Right ventricle myocardium inferior (tissue), 1 donor: Measurements from ENCODE around the gene PAM. TPM values are rescaled to one million over a fixed set of nuclear protein-coding genes. Genes with fewer than 3 reads are reported as not detected.
A peak's percentile ranks its signal among the peaks of the same experiment; 100 is the strongest.

Experiments
- ATAC-seq: fragments of 200-7000 bp; cut with Tn5 transposase; one replicate; pipeline ENCODE4 v1.9.1; 2020; ENCODE audit warnings: mild to moderate bottlenecking, moderate library complexity
- DNase-seq: peaks from one replicate; pipeline ENCODE4 v3.0.0; 2021; ENCODE audit errors: missing footprints
- intact Hi-C: fragments of 100-400 bp; cut with DNase I; formaldehyde crosslinking; loops from one replicate; pipeline ENCODE4 v1.11.0; 2022
- total RNA-seq: library from RNA; stranded (reverse); fragmentation: NEBNext Ultra II Directional; extraction: Animal tissue kit (Norgen Biotek cat#: 25700); gene quantifications from one replicate; pipeline ENCODE4 v1.2.1, GENCODE V29; 2021
- donor health status: DM: no; HTN: yes; CAD: no; lungs with severe emphysema.

Gene PAM
- total RNA-seq, 1 donor from 2014 or later, result 959 TPM

DNA sequence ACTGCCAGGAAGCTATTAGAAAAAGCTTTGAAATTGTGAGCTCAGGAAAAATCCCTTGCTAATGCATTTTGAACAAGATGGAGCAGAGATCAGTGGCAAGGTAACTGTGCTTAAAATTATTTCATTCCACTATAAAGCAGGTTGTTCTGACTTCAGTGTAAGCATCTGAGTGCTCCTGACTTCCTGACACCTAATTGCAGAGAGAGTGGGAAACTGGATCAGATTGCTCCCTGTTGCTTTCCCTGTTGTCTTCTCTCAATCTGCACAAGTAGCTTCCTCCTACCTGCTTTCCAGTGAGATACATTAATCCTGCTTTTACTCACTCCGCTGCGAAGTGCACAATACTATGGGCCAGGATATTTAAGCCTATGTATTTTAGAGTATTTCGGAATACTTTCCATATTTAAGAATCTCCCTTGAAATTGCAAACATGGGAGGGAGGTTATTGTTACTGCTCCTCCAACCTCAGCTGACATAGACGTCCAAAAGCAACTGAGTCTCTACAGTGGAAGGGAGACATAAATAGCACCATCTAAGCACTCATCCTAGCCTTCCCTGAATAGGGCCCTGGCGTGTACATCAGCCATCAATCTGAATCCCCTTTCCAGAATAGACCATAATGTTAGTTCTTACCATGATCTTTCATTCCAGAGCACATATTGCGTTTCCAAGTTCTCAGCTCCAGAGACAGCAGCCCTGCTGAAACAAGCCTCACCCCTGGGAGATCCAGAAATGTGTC lies 178.8 kb downstream of the PAM start:
- DNase-seq, result no peak
- no peak for ATAC-seq

DNA sequence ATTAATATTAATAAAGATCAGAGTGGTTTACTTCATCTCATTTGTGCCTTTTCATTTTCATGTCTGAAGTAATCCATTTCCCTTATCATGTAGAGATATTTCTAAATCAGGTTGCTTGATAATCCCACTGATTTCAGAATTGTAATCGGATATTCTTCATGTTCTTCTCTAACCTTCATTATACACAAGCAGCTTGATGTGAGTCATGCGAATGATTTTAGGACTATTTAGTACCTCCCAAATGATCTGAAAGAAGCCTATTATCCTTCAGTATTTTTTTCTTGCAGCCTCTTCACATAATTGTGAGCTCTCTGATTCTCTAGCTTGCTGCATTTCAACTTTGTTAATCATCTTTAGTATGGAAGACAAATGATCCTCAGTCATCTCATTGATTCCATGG lies 182.8 kb downstream of the PAM start:
- no peak for ATAC-seq
- intact Hi-C loops, result no loop called here
- no peak for DNase-seq

More for the DNA sequence above, 178.8 kb downstream of the PAM start:
- intact Hi-C loops, result no loop called here

DNA sequence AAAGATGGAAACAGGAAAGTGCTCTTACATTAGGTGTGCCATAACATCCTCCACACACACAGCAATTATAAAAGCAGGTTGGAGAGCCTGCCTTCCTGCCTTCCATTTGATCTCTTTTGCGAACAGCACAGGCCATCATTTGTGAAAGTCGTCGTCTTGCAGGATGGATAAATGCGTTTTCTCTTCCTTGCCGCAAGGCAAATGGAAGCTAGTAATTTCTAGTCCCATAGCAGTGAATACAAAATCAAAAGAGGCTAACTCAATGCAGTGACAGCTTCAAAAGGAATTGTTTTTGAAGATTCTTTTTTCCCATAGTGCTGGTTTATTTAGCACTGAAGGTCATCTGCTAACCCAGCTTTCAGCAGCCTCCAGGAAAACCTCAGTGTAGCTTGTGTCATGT lies 186.0 kb downstream of the PAM start:
- ATAC-seq (no peak), DNase-seq (no peak)
- intact Hi-C loops, result no loop called here

DNA sequence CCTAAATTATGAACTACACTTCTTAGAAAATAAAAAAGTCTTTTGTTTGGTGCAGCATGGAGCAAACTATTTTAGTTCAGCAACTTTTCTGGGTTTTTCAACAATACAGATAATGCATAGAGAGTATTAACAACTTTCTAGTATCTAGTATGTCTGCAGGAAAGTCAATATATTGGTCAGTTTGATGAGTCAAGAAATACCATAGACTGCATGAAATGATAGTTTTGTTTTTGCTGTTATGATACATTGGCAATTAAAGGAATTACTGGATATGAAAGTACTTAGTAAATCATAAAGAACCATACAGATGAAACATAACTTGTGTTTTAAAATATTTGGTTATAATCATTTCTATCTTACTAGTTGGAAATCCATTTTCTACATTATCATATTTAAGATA lies 191.3 kb downstream of the PAM start:
- intact Hi-C loops, result no loop called here
- ATAC-seq (no peak), DNase-seq (no peak)

GRCh38 chr5:102946971-102947370 lies 191.9 kb downstream of the PAM start:
- DNase-seq, result no peak
- intact Hi-C loops, result no loop called here
- ATAC-seq, result peak; percentile 85

DNA sequence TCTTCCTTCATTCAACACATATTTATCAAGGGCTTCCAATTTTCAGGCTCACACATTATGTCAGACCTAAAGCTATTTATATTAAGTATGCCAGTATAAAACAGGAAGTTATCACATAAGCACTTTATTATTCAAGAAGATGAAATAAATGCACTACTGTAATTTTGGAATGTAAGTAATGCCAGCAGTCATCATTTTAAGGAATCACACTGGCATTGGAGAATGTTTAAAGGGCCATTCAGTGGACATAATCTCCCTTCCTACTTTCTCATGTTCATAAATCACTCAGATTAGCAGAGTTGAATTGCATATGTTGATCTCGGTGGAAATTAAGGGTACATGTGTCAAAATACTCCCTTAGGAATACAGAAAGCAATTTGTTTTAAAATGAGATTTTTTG lies 200.4 kb downstream of the PAM start:
- no peak for DNase-seq
- intact Hi-C loops, result loop anchor here (10.0 kb wide), 1 partner anchor 261 kb away; no protein-coding TSS in a partner anchor
- ATAC-seq, result no peak

- DNase-seq (no peak), ATAC-seq (no peak)
- intact Hi-C loops, result loop anchor here (10.0 kb wide), 1 partner anchor 262 kb away; no protein-coding TSS in a partner anchor
Measured at GRCh38 chr5:102956599-102956998, 201.5 kb downstream of the PAM start.

DNA sequence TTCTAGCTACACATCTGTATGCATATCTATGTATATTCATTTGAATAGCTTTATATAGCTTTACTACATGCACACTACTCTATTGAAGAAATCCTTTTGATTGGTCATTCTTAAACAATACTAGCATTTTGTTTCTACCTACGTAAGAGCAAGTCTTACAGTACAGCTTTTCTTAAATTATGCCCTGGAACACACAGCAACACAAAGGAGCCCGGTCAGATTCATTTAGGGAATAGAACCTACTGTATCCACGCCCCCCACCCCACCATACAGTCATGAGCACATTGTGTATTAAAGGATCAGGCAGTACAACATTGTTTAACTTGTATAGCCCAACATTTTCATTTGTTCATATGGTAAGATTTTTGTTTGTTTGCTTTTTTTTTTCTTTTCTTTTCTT lies 202.0 kb downstream of the PAM start:
- no peak for ATAC-seq
- no peak for DNase-seq
- intact Hi-C loops, result loop anchor here (10.0 kb wide), 1 partner anchor 262 kb away; no protein-coding TSS in a partner anchor

DNA sequence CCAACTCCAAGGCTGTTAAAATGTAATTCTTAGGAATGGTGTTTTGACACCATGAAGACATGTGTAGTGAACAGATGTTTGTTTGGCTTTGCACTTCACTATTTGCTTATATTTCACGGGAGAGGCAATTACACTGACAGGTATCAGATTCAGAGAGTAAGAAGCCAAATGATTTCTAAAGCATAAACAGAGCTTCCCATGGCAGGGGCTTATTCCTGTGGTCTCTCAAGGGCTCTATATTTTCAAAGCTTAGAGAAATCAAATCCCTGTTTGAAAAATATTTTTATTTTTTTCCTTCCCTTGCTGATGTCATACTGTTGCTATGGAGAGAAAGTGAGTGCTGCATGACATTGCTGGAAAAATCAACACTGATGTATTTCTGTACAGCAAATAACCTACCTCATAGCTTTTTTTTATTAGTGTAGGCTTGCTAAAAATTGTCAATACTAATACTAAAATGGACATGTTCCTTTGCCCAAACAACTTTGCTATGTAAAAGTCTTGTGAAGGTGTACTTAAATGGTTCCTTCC lies 203.4 kb downstream of the PAM start:
- no peak for ATAC-seq
- intact Hi-C loops, result loop anchor here (10.0 kb wide), 1 partner anchor 264 kb away; no protein-coding TSS in a partner anchor
- no peak for DNase-seq

DNA sequence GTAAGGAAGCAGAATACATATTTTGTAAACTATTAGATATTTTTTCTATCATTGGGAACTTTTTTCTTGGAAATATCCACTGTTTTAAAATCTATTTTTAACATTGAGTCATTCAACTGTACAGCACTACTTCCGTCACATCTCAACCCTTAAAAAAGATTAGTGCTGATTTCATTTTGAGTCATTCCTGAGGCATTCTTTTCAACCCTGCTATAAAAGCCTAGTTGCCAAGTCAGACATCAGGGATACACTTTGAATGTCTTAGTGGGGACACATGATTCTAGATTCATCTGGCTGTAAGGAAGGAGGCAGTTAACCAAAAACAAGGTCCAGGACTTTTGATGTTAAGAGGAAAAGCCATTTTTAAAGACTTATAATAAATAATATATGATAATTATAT lies 203.9 kb downstream of the PAM start:
- no peak for ATAC-seq
- intact Hi-C loops, result loop anchor here (10.0 kb wide), 1 partner anchor 264 kb away; no protein-coding TSS in a partner anchor
- DNase-seq, result no peak

- DNase-seq (no peak), ATAC-seq (no peak)
- intact Hi-C loops, result no loop called here
Measured at GRCh38 chr5:102961671-102962070, 206.6 kb downstream of the PAM start.

GRCh38 chr5:102965653-102966052 lies 210.5 kb downstream of the PAM start:
- intact Hi-C loops, result no loop called here
- DNase-seq (no peak), ATAC-seq (no peak)

GRCh38 chr5:102969641-102970040 lies 214.5 kb downstream of the PAM start:
- no peak for DNase-seq
- intact Hi-C loops, result loop anchor here (2.0 to 5.0 kb wide), 2 partner anchors 187 to 289 kb away; no protein-coding TSS in a partner anchor
- ATAC-seq, result no peak

DNA sequence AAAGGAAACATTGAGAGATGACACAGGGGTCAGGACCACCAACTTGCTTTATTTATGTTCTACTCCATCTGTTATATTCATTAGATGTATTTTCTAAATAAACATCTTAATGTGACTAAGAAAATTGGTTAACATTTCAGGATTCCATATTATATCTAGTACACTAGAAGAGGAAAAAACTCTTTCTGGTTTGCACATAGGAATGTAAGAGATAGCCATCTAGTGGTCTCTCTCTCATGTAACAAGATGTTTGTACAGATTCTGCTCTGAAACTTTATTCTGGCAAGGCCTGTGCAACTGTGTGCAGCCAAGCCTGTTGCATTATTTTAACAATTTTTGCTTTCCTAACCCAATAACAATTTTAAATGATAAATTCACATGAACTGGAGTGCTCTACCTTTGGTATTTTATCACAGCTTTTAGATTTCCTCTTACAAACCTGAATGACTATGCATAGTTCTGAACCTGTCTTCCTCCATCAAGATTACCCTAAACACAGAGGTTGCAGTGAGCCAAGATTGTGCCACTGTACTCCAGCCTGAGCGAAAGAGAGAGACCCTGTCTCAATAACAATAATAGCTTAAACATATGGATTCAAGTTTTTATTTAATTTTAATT lies 216.7 kb downstream of the PAM start:
- DNase-seq, result no peak
- intact Hi-C loops, result loop anchor here (2.0 to 5.0 kb wide), 2 partner anchors 189 to 291 kb away; no protein-coding TSS in a partner anchor
- peak; percentile 16 for ATAC-seq

GRCh38 chr5:102974177-102974576 lies 219.1 kb downstream of the PAM start:
- intact Hi-C loops, result loop anchor here (5.0 kb wide), 1 partner anchor 192 kb away; no protein-coding TSS in a partner anchor
- ATAC-seq (no peak), DNase-seq (no peak)

- DNase-seq (no peak), ATAC-seq (no peak)
- intact Hi-C loops, result no loop called here
Measured at GRCh38 chr5:102975045-102975444, 219.9 kb downstream of the PAM start.

DNA sequence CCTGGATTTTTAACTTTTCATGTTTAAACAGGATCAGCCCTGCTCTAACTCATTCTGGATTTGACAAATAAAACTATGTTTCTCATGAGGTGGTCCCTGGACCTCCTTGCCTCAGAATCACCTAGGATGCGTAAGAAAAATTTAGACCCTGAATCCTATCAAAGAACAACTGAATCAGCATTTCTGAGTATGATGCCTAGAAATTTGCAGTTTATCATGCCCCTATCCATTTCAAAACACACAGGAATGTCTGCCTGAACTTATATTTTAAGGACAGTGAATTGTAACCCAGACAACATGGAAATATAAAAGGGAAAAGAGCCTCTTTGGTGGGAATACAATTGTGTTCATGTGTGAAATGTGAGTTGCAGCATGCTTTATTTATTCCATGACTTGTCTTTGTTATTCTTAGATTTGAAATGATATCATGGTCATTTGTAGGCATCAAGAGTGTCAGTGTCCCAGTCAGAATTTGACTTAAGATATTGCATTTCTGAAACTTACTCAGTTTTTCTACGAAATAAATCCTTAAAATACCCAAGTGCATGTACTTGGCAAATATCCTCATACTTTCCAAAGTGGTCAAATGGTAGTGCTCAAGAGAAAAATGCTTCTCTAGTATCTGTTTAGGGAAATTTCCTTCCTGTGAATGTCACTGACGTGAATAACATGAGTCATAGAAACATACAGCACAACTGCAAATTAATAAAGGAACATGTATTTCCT lies 220.5 kb downstream of the PAM start:
- intact Hi-C loops, result no loop called here
- DNase-seq (no peak), ATAC-seq (no peak)

GRCh38 chr5:102981957-102982635 lies 227.0 kb downstream of the PAM start:
- DNase-seq (no peak), ATAC-seq (peak; percentile 20)
- intact Hi-C loops, result no loop called here

GRCh38 chr5:102986074-102986473 lies 231.0 kb downstream of the PAM start:
- DNase-seq, result no peak
- no peak for ATAC-seq
- intact Hi-C loops, result no loop called here
